ENCODE measurements around the gene KANK2. TPM values are rescaled to one million over a fixed set of nuclear protein-coding genes. Genes with fewer than 3 reads are reported as not detected.

Gene KANK2
- polyA plus RNA-seq, 1 of the 3 experiments (the other 2 are of a cell fraction): 92.4 TPM

GRCh38 chr19:11209839-11210655 lies 12.7 kb upstream of the KANK2 start (continued):
- no peak for TF ChIP-seq CHD2 (IDR thresholded peaks at IDR 0.05; ENCODE audit: low read length, partially characterized antibody)
- no peak for TF ChIP-seq MEF2A (IDR thresholded peaks at IDR 0.05; ENCODE audit: borderline replicate concordance, low read depth)
- TF ChIP-seq YY1 (IDR thresholded peaks at IDR 0.05; ENCODE audit: low read depth): no peak

DNA sequence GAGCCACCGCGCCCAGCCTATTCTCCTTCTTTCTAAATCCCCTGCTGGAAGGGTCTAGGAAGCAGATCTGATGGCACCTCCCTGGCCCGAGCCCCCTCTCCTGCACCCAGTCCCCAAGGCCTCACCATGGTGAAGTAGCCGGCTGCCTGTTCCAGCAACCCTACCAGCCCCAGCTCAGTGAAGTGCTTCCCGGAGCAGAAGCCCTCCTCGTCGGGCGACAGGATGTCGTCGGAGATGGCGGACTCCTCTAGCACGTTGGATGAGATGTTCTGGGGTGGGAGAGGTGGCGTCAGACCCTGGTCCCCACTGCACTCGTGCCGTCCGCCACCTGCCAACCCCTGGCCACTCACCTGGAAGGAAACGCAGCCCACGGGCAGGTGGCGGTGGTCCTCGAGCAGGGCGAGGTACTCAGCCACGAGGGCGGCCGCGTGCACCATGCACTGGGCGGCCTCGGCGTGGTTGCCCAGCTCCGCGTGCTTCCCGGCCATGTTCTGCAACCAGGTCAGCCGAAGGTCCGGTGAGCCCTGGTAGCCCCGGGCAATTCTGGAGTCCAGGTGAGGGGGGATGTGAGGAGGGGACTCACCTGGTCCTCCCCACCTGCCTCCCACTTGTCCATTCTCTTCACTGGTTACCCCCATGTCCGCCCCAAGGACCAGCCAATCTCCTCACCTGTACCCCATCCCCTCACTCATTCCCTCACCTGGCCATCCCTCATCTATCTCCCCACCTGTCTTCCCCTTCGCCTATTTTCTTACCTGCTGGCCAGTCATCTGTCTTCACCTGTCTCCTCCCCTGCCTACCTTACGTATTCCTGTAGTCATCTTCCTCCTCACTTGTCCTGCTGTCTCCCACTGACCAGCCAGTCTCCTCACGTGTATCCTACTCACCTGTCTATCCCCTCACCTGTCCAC lies 11.5 kb upstream of the KANK2 start:
- DNase-seq: peak; percentile 56
- no peak overlapping the region for H3K27ac ChIP-seq (ENCODE audit: low read depth in 2 of 2, low read length in 1 of 2)
- 87% methylated on average over 32 of the region's 38 CpGs for WGBS (ENCODE audit: low lambda C conversion rate)
- TF ChIP-seq RFX5 (IDR thresholded peaks at IDR 0.05; ENCODE audit: low read length): no peak
- TF ChIP-seq TEAD4 (IDR thresholded peaks at IDR 0.05; ENCODE audit: borderline replicate concordance, insufficient read depth): no peak
- TF ChIP-seq, protein P1, sequence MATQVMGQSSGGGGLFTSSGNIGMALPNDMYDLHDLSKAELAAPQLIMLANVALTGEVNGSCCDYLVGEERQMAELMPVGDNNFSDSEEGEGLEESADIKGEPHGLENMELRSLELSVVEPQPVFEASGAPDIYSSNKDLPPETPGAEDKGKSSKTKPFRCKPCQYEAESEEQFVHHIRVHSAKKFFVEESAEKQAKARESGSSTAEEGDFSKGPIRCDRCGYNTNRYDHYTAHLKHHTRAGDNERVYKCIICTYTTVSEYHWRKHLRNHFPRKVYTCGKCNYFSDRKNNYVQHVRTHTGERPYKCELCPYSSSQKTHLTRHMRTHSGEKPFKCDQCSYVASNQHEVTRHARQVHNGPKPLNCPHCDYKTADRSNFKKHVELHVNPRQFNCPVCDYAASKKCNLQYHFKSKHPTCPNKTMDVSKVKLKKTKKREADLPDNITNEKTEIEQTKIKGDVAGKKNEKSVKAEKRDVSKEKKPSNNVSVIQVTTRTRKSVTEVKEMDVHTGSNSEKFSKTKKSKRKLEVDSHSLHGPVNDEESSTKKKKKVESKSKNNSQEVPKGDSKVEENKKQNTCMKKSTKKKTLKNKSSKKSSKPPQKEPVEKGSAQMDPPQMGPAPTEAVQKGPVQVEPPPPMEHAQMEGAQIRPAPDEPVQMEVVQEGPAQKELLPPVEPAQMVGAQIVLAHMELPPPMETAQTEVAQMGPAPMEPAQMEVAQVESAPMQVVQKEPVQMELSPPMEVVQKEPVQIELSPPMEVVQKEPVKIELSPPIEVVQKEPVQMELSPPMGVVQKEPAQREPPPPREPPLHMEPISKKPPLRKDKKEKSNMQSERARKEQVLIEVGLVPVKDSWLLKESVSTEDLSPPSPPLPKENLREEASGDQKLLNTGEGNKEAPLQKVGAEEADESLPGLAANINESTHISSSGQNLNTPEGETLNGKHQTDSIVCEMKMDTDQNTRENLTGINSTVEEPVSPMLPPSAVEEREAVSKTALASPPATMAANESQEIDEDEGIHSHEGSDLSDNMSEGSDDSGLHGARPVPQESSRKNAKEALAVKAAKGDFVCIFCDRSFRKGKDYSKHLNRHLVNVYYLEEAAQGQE (IDR thresholded peaks at IDR 0.05; ENCODE audit: low read depth, low read length): no peak
- no peak for TF ChIP-seq GATA2 (CRISPR knock-in tag; IDR thresholded peaks at IDR 0.05)
- no peak overlapping the region for H3K4me3 ChIP-seq (ENCODE audit: low read depth in 2 of 2, low read length in 1 of 2)
- H3K4me1 ChIP-seq (ENCODE audit: control insufficient read depth in 1 of 2, insufficient read depth in 2 of 2, low read depth in 1 of 2, low read length in 1 of 2): peaks cover 0 to 2% of the 10 kb centered on the region in 2 experiments; a peak in 1 of 4 replicates
- POLR2A ChIA-PET: no interaction called here
- H3K9me3 ChIP-seq: no peaks in the 10 kb centered on the region
- no peaks in the 10 kb centered on the region for H3K27me3 ChIP-seq (ENCODE audit: insufficient read depth)
- no peak overlapping the region for H3K4me2 ChIP-seq
- H3K9ac ChIP-seq: no peak overlapping the region
- peaks cover 4% of the 10 kb centered on the region; the same call in 1 of the 2 replicates for H4K20me1 ChIP-seq (ENCODE audit: insufficient read depth)
- H3F3A ChIP-seq (replicated peaks; ENCODE audit: insufficient read depth): peaks cover 54% of the 10 kb centered on the region
- CTCF ChIA-PET: interaction anchor here (1.9 kb wide), 1 partner anchor 11 kb away, joined by 5 read pairs; no protein-coding TSS in a partner anchor
- no peak overlapping the region for H2AFZ ChIP-seq (ENCODE audit: low read depth)
- H3K9me2 ChIP-seq: no peaks in the 10 kb centered on the region
- H3K36me3 ChIP-seq (replicated peaks in 1 of 2; ENCODE audit: control insufficient read depth in 1 of 2, insufficient read depth in 2 of 2, low read length in 1 of 2): no peaks in the 10 kb centered on the region
- no peaks in the 10 kb centered on the region for H3K79me2 ChIP-seq (ENCODE audit: insufficient read depth)

All from SK-N-SH (cell line).